Measurements from ENCODE around the gene PPP2R2D.

PPP2R2D gene

DNA sequence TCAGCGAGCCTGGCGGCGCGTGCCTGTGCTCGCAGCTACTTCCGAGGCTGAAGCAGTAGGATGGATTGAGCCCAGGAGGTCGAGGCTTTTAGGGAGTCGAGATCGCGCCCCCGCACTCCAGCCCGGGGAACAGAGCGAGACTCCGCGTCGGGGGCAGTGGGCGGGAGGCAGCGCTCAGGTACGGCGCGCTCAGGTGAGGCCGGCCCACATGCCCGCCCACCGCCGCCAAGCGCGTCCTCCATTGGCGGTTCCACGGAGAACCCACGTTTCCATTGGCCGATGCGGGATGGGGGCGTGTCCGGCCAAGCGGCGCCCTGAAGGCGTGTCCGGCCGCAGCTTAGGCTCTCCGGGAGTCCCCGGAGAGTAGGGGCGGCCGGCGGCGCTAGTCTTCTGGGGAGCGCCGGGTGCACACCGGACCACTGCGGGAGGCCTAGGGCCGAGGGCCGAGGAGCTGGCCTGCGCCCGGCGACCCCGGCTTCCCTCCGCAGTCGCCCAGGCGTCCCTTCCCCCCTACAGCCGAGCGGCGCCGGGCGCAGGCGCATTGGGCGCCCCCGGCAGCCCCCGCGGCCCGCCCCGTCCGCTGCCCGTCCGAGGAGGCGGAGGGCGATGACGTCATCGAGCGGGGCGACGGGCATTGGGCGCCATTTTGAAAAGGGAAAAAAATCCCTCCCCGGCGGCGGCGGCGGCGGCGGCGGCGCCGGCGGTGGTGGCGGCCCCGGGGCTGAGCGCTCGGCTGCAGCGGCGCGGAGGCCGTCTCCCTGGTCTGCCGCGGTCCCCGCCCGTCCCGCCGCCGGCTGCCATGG, at the start of gene PPP2R2D:
TSS of gene PPP2R2D (plus strand) at position 659 of the 803 bp plus-strand sequence. CDS start at position 800, 141 bp downstream.
- no peaks in the 10 kb centered on the region for H3K9me3 ChIP-seq (ENCODE audit: control insufficient read depth, insufficient read depth, low read length)
- peak within 1 kb of the TSS; percentile 85 for H3K9ac ChIP-seq (ENCODE audit: low read depth, low read length)
- peaks cover 8% of the 10 kb centered on the region for H3K4me1 ChIP-seq (ENCODE audit: control insufficient read depth, insufficient read depth, low read length)
- peak within 1 kb of the TSS; percentile 80 for H3K4me3 ChIP-seq (ENCODE audit: low read depth, low read length)
- H3K27me3 ChIP-seq (ENCODE audit: control insufficient read depth, insufficient read depth, low read length): peaks cover 9% of the 10 kb centered on the region
- H3K36me3 ChIP-seq (ENCODE audit: control insufficient read depth, insufficient read depth, low read length): no peaks in the 10 kb centered on the region

DNA sequence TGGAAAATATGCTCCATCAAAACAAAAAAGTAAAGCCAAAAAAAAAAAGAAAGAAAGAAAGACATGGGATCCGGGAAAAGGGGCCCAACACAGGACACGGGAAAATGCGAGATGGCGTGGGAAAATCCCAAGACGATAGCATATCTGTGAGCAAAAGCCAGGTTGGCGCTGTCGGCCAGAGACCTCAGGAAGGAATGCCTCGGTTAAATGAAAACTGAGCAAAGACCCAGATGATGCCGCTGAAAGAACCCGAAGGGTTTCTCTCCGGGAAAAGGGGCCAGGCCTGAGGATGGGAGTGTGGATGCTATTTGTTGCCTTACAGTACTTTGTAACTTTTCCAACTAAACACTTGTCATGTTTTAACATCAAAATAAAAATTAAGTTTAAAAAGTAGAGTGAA, 49.5 kb upstream of the PPP2R2D start:
- Histone ChIP-seq H3K27me3 (ENCODE audit: control insufficient read depth, insufficient read depth, low read length) (no peaks in the 10 kb centered on the region), H3K4me1 (ENCODE audit: control insufficient read depth, insufficient read depth, low read length) (no peaks in the 10 kb centered on the region), H3K36me3 (ENCODE audit: control insufficient read depth, insufficient read depth, low read length) (no peaks in the 10 kb centered on the region), H3K9me3 (ENCODE audit: control insufficient read depth, insufficient read depth, low read length) (no peaks in the 10 kb centered on the region), H3K4me3 (ENCODE audit: low read depth, low read length) (no peak overlapping the region), H3K9ac (ENCODE audit: low read depth, low read length) (no peak overlapping the region)

DNA sequence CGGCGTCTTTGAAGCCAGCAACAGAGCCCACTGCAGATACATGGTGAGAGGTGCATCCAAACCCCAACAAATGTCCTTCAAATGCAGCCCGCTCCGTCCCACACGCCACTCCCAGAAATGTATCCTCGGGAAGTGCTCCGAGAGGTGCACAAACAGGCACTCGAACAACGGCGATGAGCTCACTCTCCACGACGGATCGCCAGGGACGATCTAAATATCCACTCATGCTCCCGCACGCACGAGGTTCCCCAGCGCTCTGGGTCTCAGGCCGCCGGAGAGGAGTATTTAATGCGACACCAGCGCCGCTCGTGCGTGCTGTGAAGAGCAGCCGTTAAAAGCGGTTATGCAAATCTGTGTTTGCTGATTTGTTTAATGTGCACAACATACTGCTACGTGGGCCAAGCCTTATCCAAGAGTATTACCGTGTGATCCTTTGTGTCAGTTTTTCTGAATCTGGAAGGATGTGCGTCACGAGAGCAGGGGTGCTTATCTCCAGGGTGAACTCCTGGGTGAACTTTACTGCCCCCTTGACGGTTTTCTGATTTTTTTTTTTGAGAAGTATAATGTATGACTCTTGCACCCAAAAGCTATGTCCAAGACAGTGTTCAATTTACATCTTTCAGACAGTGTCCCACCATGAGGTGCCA, 48.5 kb upstream of the PPP2R2D start:
- no peaks in the 10 kb centered on the region for H3K4me1 ChIP-seq (ENCODE audit: control insufficient read depth, insufficient read depth, low read length)
- no peaks in the 10 kb centered on the region for H3K9me3 ChIP-seq (ENCODE audit: control insufficient read depth, insufficient read depth, low read length)
- H3K9ac ChIP-seq (ENCODE audit: low read depth, low read length): no peak overlapping the region
- no peaks in the 10 kb centered on the region for H3K27me3 ChIP-seq (ENCODE audit: control insufficient read depth, insufficient read depth, low read length)
- no peak overlapping the region for H3K4me3 ChIP-seq (ENCODE audit: low read depth, low read length)
- H3K36me3 ChIP-seq (ENCODE audit: control insufficient read depth, insufficient read depth, low read length): no peaks in the 10 kb centered on the region

DNA sequence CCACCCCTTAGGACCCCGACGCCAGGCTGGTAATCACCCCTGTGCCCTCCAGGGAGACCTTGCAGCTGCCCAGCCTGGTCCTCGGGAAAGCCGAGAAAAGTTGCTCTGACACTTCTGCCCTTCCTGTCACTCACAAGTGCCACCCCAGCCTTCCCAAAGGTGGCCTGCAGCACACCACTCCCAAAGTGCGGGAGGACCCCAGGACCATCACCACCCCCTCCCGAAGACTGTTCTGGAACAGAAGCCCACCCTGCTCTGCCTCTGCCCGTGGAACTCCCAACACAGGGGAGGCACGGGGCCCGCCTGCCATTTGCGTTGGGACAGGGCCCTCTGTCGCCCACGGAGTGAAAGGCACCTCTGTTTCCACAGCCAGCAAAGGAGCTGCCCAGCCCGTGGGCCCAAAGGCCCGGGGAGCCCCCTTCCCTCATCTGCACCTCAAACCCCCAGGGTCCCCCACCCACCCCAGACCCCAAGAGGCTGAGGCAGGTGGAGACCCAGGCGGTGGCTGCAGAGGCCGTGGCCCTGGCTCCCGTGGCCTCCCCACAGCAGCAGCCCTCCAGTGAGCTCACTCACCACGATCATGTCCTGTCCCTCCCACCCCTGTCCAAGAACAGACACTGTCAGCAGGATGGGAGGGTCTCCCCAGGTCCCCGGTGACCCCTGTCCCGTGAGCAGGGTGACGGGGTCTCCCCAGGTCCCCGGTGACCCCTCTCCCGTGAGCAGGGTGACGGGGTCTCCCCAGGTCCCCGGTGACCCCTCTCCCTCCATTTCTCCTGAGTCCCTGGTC, 47.8 kb upstream of the PPP2R2D start:
- Histone ChIP-seq H3K27me3 (ENCODE audit: control insufficient read depth, insufficient read depth, low read length) (no peaks in the 10 kb centered on the region), H3K9me3 (ENCODE audit: control insufficient read depth, insufficient read depth, low read length) (no peaks in the 10 kb centered on the region), H3K9ac (ENCODE audit: low read depth, low read length) (no peak overlapping the region)

DNA sequence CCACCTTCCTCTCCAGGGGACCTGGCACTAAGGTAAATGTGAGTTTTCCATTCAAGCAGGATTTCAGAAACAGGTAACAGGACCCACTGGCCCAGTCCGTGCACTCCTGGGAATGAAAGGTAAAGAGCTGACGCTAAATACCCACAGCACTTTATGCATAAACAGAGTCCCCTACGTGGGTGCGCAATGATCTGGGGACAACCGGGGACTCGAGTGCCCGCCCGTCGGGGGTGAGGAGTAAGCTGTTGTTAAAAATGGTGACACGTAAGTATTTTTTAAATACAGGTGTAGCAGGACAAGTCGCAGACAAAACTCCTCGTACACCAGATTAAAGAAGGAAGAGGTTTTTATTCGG, 47.2 kb upstream of the PPP2R2D start:
- no peaks in the 10 kb centered on the region for H3K4me1 ChIP-seq (ENCODE audit: control insufficient read depth, insufficient read depth, low read length)
- no peaks in the 10 kb centered on the region for H3K27me3 ChIP-seq (ENCODE audit: control insufficient read depth, insufficient read depth, low read length)

More for the DNA sequence above, 47.8 kb upstream of the PPP2R2D start:
- Histone ChIP-seq H3K36me3 (ENCODE audit: control insufficient read depth, insufficient read depth, low read length) (no peaks in the 10 kb centered on the region), H3K4me3 (ENCODE audit: low read depth, low read length) (no peak overlapping the region), H3K4me1 (ENCODE audit: control insufficient read depth, insufficient read depth, low read length) (no peaks in the 10 kb centered on the region)

DNA sequence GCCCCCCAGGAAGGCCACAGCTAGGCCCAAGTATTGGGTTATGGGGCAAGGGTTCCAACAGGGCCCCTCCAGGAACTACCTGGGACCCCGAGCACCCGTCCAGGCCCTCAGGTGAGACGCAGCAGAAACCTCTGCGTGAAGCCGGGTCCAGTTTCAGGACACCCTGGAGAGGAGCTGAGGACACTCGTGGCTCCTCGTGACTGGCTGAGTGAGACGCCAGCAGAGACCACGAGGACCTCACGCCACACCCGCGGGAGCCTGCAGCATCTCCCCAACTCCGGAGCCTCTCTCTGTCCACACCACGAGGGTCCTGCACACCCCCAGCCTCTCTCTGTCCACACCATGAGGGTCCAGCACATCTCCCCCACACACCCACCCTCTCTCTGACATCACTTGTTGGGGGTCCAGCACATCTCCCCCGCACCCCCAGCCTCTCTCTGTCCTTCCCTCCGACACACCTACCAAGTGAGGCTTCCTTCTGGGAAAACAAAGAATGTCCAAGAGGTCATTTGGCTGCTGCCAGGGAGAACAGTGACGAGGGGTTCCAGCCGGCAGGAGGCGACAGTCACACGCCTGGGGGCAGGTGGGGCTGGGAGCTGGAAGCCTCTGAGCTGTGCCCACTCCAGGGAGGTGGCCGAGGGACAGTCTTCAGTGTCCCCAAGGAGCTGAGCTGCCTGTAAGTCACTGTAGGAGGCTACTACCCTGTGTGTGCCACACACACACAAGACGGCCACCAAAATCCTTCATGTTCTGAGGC, 46.1 kb upstream of the PPP2R2D start:
- no peaks in the 10 kb centered on the region for H3K4me1 ChIP-seq (ENCODE audit: control insufficient read depth, insufficient read depth, low read length)
- no peaks in the 10 kb centered on the region for H3K9me3 ChIP-seq (ENCODE audit: control insufficient read depth, insufficient read depth, low read length)
- no peak overlapping the region for H3K9ac ChIP-seq (ENCODE audit: low read depth, low read length)
- no peaks in the 10 kb centered on the region for H3K27me3 ChIP-seq (ENCODE audit: control insufficient read depth, insufficient read depth, low read length)
- no peaks in the 10 kb centered on the region for H3K36me3 ChIP-seq (ENCODE audit: control insufficient read depth, insufficient read depth, low read length)
- H3K4me3 ChIP-seq (ENCODE audit: low read depth, low read length): no peak overlapping the region

More for the DNA sequence above, 47.2 kb upstream of the PPP2R2D start:
- no peaks in the 10 kb centered on the region for H3K9me3 ChIP-seq (ENCODE audit: control insufficient read depth, insufficient read depth, low read length)
- no peaks in the 10 kb centered on the region for H3K36me3 ChIP-seq (ENCODE audit: control insufficient read depth, insufficient read depth, low read length)
- no peak overlapping the region for H3K9ac ChIP-seq (ENCODE audit: low read depth, low read length)
- no peak overlapping the region for H3K4me3 ChIP-seq (ENCODE audit: low read depth, low read length)

DNA sequence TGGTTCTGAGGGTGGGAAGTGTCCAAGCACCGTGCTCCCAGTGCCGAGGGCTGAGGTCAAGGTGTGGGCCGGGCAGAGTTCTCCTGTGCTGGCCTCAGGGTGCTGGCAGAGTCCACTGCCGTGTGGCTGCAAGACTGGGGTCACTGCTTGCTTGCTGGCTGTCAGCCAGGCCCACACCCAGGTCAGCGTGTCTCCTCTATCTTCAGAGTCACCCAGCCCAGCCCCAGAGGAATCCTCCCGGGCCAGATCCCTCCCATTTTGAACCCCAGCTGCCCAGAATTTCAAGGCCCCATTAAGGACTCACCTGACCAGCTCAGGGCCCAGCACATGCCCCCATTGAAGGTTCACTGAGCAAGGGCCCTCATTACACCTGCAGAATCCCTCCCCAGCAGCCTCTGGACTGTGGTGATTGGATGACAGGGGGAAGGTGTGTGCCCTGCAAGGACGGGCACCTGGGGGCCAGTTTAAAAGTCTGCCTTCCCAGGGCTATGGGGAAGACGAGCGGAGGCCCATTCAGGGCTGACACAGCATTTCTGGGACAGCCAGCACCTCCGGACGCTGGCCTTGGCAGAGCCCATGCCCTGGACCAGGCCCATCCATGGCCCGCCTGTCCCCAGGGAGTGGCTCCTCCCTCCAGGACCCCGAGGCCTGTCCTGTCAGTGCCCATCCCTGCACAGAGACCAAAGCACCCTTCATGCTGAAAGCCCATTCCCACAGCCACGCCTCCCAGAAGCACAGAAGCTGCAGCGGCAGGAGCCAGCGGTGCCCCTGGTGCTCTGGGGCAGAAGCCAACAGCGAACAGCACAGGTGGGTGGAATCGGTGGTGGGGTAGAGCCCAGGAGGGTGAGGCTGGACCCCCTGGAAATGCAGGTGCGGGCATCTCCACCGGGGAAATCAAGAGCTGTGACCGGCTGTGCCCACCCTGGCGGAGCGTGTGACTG, 45.1 kb upstream of the PPP2R2D start:
- Histone ChIP-seq H3K4me3 (ENCODE audit: low read depth, low read length) (no peak overlapping the region), H3K27me3 (ENCODE audit: control insufficient read depth, insufficient read depth, low read length) (no peaks in the 10 kb centered on the region), H3K9ac (ENCODE audit: low read depth, low read length) (no peak overlapping the region), H3K36me3 (ENCODE audit: control insufficient read depth, insufficient read depth, low read length) (no peaks in the 10 kb centered on the region), H3K4me1 (ENCODE audit: control insufficient read depth, insufficient read depth, low read length) (no peaks in the 10 kb centered on the region), H3K9me3 (ENCODE audit: control insufficient read depth, insufficient read depth, low read length) (no peaks in the 10 kb centered on the region)

DNA sequence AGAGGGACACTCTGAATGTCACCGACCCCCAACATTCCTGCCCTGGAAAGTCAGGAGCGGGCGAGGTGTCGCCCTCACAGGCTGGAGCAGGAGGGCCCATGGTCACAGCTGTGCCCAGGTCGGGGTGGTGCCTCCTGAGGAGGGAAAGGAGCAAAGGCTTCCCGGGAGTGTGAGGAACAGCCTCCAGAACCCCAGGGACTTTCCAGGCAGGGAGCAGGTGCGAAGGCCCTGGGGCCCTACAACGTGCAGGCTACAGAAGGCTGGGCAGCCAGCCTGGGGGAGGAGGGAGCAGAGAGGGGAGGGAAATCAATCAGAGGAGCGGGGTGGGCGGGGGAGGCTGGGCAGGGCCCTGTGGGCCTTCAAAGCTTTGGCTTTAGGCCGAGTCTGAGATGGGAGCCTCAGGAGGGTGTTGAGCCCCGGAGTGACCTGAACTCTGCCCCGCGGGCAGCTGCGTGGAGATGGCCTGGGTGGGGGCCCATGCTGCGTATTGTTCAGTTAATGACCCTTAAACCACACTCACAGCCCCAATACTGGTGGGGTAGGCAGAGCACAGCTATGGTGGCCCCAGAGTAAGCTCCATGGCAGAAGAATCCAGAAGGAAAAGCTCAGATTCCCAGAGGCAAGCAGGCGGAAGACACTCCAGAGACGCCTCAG, 44.2 kb upstream of the PPP2R2D start:
- H3K27me3 ChIP-seq (ENCODE audit: control insufficient read depth, insufficient read depth, low read length): no peaks in the 10 kb centered on the region
- no peak overlapping the region for H3K4me3 ChIP-seq (ENCODE audit: low read depth, low read length)
- H3K36me3 ChIP-seq (ENCODE audit: control insufficient read depth, insufficient read depth, low read length): no peaks in the 10 kb centered on the region
- H3K9ac ChIP-seq (ENCODE audit: low read depth, low read length): no peak overlapping the region
- H3K4me1 ChIP-seq (ENCODE audit: control insufficient read depth, insufficient read depth, low read length): no peaks in the 10 kb centered on the region
- no peaks in the 10 kb centered on the region for H3K9me3 ChIP-seq (ENCODE audit: control insufficient read depth, insufficient read depth, low read length)

DNA sequence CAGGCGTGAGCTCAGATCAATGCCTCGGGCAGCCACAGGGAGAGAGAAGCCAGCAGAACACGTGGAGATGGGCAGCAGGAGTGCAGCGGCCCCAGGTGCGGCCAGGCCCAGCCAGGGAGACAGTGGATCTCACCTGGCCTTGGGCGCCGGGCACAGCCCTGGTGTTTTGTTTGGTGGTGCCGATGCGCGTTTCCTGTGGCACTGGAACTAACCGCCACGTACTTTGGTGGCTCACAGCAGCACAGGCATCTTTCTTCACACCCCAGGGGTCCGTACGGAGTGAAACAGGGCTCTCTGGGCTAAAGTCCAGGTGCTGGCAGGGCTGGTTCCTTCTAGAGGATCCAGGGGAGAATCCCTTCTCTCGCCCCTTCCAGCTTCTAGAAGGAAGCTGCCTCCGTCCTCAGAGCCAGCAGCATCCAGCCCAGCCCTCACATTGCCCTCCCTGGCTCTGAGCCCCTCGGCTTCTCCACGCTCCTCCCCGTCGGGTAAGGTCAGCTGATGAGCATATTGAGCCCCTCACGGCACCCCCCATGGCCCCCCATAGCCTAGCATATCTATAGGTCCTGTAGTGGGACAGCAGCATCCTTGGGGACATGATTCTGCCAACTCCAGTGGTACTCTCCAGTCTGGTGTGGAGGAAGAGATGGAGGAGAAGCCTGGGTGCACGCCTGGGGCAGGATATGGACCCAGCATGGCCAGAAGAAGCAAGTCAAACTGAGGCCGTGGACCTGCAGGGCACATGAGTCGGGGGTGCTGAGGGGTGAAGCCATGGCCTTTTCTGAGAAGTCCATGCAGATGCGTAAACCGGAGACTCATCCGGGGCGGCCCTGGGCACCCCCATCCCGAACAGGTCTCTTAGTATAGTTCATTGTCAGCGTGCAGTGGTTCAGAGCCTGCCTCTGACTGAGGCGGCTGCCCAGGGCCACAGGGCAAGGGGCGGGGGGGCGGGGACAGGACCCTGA, 43.4 kb upstream of the PPP2R2D start:
- Histone ChIP-seq H3K4me3 (ENCODE audit: low read depth, low read length) (no peak overlapping the region), H3K9ac (ENCODE audit: low read depth, low read length) (no peak overlapping the region), H3K36me3 (ENCODE audit: control insufficient read depth, insufficient read depth, low read length) (no peaks in the 10 kb centered on the region), H3K9me3 (ENCODE audit: control insufficient read depth, insufficient read depth, low read length) (no peaks in the 10 kb centered on the region), H3K4me1 (ENCODE audit: control insufficient read depth, insufficient read depth, low read length) (no peaks in the 10 kb centered on the region), H3K27me3 (ENCODE audit: control insufficient read depth, insufficient read depth, low read length) (no peaks in the 10 kb centered on the region)
